Testis (tissue), 2 donors: ENCODE measurements around the gene CHST5.

Experiments
- CTCF ChIP-seq, 3 experiments: fragments of 450-650 bp in 2 of 3; fragments of 200-600 bp in 1 of 3; sonication (generic) in 1 of 3; IDR thresholded peaks; one replicate each; pipeline ENCODE4 v1.5.1; 2016 to 2019; ENCODE audit warnings: antibody characterized with exemption in 3 of 3, mild to moderate bottlenecking in 2 of 3, moderate library complexity in 1 of 3
- POLR2A ChIP-seq: fragments of 450-650 bp; IDR thresholded peaks from one replicate; pipeline ENCODE4 v1.6.1; 2017; ENCODE audit warnings: antibody characterized with exemption, mild to moderate bottlenecking, moderate library complexity

- TF ChIP-seq POLR2A (no peak), CTCF (IDR thresholded peaks at IDR 0.05) (no peak)
These were observed 47.6 kb downstream of the CHST5 start for GRCh38 chr16:75488322-75488721.
